ENCODE measurements around the gene TRUB1.

TRUB1 gene

DNA sequence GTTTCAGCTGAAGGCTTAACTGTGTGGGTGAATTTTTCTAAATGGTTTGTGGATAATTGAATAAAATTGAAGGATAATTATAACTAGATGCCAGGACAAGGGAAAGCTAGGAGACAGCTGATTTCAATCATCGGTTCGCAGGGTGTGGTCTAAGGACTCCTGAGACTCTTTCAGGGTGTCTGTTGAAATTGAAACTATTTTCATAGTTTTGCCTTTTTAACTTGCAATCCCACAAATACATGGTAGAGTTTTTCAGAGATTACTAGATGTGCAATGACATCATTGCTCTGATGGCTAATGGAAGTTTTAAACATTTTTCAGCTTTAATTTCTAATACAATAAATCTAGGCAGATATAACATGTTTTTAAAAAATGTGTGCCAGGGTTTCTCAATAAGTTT, 18.5 kb downstream of the TRUB1 start:
- Histone ChIP-seq H3K9ac (ENCODE audit: low read depth, low read length) (no peak overlapping the region), H3K9me3 (ENCODE audit: control insufficient read depth, insufficient read depth, low read length) (no peaks in the 10 kb centered on the region), H3K27me3 (ENCODE audit: control insufficient read depth, insufficient read depth, low read length) (no peaks in the 10 kb centered on the region), H3K36me3 (ENCODE audit: control insufficient read depth, insufficient read depth, low read length) (no peaks in the 10 kb centered on the region), H3K4me3 (ENCODE audit: low read depth, low read length) (no peak overlapping the region), H3K4me1 (ENCODE audit: control insufficient read depth, insufficient read depth, low read length) (no peaks in the 10 kb centered on the region)

DNA sequence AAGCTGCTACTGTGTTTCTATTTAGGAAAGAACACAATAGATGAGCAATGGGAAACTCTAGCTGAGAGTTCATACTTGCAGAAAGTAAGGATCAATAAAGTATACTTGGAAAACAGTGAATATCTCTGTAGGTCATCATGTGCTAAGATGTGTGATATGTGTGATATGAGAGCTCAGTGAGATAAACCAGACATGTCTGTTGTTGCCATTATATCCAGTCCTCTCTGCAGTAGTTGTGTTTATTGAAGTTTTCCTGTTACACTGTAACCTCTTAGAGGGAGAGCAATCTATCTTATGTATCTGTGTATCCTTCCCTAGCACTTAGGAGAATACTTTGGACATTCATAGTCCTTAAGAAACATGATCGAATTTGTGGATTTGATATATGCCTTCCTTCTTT, 19.1 kb downstream of the TRUB1 start:
- Histone ChIP-seq H3K9me3 (ENCODE audit: control insufficient read depth, insufficient read depth, low read length) (no peaks in the 10 kb centered on the region), H3K27me3 (ENCODE audit: control insufficient read depth, insufficient read depth, low read length) (no peaks in the 10 kb centered on the region), H3K9ac (ENCODE audit: low read depth, low read length) (no peak overlapping the region), H3K4me3 (ENCODE audit: low read depth, low read length) (no peak overlapping the region), H3K4me1 (ENCODE audit: control insufficient read depth, insufficient read depth, low read length) (no peaks in the 10 kb centered on the region), H3K36me3 (ENCODE audit: control insufficient read depth, insufficient read depth, low read length) (no peaks in the 10 kb centered on the region)

DNA sequence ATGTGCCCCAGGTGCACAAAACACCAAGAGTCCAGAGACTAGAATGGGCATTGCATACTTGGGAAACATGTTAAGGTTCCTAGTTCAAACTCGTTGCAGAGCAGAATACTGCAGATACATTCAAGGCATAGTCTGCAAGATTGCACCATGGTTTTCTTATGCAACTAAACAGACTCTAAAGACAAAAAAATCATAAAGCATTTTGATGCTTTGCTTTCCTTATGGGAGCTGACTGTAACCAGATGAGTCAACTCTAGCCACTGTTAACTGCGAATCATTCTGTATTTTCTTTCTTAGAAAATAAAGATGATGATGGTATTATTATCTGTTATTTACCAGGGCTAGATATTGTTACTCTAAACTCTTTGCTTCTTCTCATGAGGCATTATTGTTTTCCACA, 19.7 kb downstream of the TRUB1 start:
- Histone ChIP-seq H3K4me3 (ENCODE audit: low read depth, low read length) (no peak overlapping the region), H3K36me3 (ENCODE audit: control insufficient read depth, insufficient read depth, low read length) (no peaks in the 10 kb centered on the region), H3K4me1 (ENCODE audit: control insufficient read depth, insufficient read depth, low read length) (no peaks in the 10 kb centered on the region), H3K9me3 (ENCODE audit: control insufficient read depth, insufficient read depth, low read length) (no peaks in the 10 kb centered on the region), H3K9ac (ENCODE audit: low read depth, low read length) (no peak overlapping the region), H3K27me3 (ENCODE audit: control insufficient read depth, insufficient read depth, low read length) (no peaks in the 10 kb centered on the region)

DNA sequence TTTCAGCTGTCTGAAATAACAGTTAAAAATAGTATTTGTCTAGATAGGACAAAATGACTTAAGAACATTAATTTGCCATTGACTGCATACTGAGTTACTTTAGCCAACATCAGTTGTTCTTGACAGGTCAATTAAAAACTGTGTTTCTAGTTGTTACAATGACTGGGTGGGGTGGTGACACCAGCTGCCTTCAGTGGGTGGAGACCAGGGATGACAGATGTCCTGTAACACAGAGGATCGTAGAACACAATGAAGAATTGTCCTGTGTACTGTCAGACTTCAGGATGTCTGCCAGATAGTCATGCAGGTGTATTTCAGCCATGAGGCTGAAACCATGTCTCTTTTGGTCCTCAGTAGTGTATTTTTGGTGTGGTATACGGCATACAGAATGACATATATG, 24.4 kb downstream of the TRUB1 start:
- Histone ChIP-seq H3K4me3 (ENCODE audit: low read depth, low read length) (no peak overlapping the region), H3K4me1 (ENCODE audit: control insufficient read depth, insufficient read depth, low read length) (no peaks in the 10 kb centered on the region), H3K27me3 (ENCODE audit: control insufficient read depth, insufficient read depth, low read length) (no peaks in the 10 kb centered on the region), H3K9me3 (ENCODE audit: control insufficient read depth, insufficient read depth, low read length) (no peaks in the 10 kb centered on the region), H3K36me3 (ENCODE audit: control insufficient read depth, insufficient read depth, low read length) (no peaks in the 10 kb centered on the region), H3K9ac (ENCODE audit: low read depth, low read length) (no peak overlapping the region)

DNA sequence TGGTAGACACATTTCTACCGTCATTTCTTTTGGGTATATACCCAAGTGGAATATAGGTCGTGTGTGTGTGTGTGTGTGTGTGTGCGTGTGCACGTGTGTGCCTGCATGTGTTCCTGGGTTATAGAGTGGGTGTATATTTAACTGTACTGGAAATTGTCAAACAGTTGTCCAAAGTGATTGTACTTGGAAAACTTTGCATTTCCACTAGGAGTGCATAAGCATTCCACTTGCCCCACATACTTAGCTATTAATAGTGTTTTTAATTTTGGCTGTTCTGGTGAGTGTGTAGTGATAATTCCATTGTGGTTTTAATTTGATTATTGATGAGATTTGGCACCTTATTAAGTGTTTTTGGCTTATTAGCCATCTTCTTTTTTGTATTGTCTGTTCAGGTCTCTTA, 25.9 kb downstream of the TRUB1 start:
- no peak overlapping the region for H3K9ac ChIP-seq (ENCODE audit: low read depth, low read length)
- no peaks in the 10 kb centered on the region for H3K36me3 ChIP-seq (ENCODE audit: control insufficient read depth, insufficient read depth, low read length)
- no peaks in the 10 kb centered on the region for H3K4me1 ChIP-seq (ENCODE audit: control insufficient read depth, insufficient read depth, low read length)
- H3K27me3 ChIP-seq (ENCODE audit: control insufficient read depth, insufficient read depth, low read length): no peaks in the 10 kb centered on the region
- no peaks in the 10 kb centered on the region for H3K9me3 ChIP-seq (ENCODE audit: control insufficient read depth, insufficient read depth, low read length)
- H3K4me3 ChIP-seq (ENCODE audit: low read depth, low read length): no peak overlapping the region

DNA sequence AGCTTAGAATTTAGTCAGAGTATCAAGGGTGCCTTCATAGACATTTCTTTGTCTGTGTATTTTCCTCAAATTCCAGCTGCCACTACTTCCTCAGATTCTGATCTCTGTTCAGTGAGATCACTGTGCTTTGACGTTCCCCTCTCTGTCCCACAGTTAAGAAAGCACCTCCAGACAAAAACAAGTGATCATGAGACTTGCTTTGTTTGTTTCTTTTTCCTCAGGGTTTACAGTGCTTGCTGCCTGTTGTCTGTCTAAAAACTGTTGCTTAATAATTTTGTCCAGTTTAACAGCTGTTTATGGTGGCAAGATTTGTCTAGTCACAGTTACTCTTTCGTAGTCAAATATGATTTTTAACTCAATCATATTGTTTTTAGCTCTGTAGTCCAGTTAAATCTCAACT, 29.1 kb downstream of the TRUB1 start:
- H3K27me3 ChIP-seq (ENCODE audit: control insufficient read depth, insufficient read depth, low read length): no peaks in the 10 kb centered on the region
- no peak overlapping the region for H3K4me3 ChIP-seq (ENCODE audit: low read depth, low read length)
- no peak overlapping the region for H3K9ac ChIP-seq (ENCODE audit: low read depth, low read length)
- H3K9me3 ChIP-seq (ENCODE audit: control insufficient read depth, insufficient read depth, low read length): no peaks in the 10 kb centered on the region
- no peaks in the 10 kb centered on the region for H3K36me3 ChIP-seq (ENCODE audit: control insufficient read depth, insufficient read depth, low read length)
- no peaks in the 10 kb centered on the region for H3K4me1 ChIP-seq (ENCODE audit: control insufficient read depth, insufficient read depth, low read length)

DNA sequence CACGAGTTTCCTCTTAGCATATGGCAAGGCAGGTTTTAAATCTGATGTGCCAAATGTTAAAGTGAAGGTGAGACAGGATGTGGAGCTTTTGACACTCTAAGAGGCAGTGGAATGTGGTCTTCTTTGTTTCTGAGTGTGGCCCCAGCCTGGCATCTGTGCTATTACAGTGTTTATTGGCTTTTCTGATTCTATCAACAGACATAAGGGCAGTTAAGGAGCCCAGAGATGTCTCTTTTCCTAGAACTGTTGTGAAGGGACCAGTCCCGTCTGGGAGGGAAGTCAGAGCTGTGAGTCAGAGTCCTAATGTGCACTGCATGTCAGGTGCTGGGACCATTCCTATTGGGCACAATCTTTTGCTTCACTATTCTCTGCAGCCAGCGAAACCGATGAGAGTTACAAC, 32.5 kb downstream of the TRUB1 start:
- Histone ChIP-seq H3K4me3 (ENCODE audit: low read depth, low read length) (no peak overlapping the region), H3K9ac (ENCODE audit: low read depth, low read length) (no peak overlapping the region), H3K36me3 (ENCODE audit: control insufficient read depth, insufficient read depth, low read length) (no peaks in the 10 kb centered on the region), H3K27me3 (ENCODE audit: control insufficient read depth, insufficient read depth, low read length) (no peaks in the 10 kb centered on the region), H3K4me1 (ENCODE audit: control insufficient read depth, insufficient read depth, low read length) (no peaks in the 10 kb centered on the region), H3K9me3 (ENCODE audit: control insufficient read depth, insufficient read depth, low read length) (no peaks in the 10 kb centered on the region)

DNA sequence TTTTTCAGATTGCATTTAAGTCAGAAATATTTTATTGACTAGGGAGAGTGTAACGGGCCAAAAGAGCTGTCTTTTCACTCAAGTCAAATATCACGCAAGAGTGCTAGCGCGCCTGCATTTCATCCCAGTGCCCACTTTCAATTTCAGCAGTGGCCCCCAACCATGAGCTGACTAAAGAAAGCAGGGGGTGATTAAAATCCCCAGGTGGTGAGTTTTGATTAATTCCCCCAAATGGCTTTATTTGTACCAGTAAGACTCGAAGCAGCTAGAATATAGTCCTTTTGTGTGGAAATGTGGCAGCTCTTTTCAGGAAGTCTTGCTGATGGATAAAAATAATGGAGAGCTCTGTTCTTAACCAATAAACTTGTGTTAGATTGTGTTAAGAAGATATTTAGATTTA, 35.3 kb downstream of the TRUB1 start:
- Histone ChIP-seq H3K36me3 (ENCODE audit: control insufficient read depth, insufficient read depth, low read length) (no peaks in the 10 kb centered on the region), H3K4me3 (ENCODE audit: low read depth, low read length) (no peak overlapping the region), H3K9me3 (ENCODE audit: control insufficient read depth, insufficient read depth, low read length) (no peaks in the 10 kb centered on the region), H3K9ac (ENCODE audit: low read depth, low read length) (no peak overlapping the region), H3K4me1 (ENCODE audit: control insufficient read depth, insufficient read depth, low read length) (no peaks in the 10 kb centered on the region), H3K27me3 (ENCODE audit: control insufficient read depth, insufficient read depth, low read length) (no peaks in the 10 kb centered on the region)

DNA sequence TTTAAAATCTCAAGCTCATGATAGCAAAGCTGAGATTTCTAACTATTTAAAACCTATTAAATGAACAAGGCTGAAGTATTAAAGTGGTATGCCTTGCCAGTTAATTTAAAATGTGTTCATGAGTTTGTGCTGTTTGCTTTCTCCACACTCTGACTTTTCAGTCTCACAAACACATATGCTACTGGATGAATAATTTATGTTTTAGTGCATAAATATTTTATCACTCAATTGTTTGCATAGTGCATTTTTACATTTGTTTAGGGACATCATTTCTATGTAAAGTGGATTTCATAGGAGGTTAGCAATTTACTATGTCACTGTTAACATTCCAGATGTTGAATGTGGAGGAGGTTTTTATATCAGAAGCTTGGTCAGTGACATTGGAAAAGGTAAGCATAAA, 36.0 kb downstream of the TRUB1 start:
- Histone ChIP-seq H3K4me3 (ENCODE audit: low read depth, low read length) (no peak overlapping the region), H3K9ac (ENCODE audit: low read depth, low read length) (no peak overlapping the region), H3K9me3 (ENCODE audit: control insufficient read depth, insufficient read depth, low read length) (no peaks in the 10 kb centered on the region), H3K4me1 (ENCODE audit: control insufficient read depth, insufficient read depth, low read length) (no peaks in the 10 kb centered on the region), H3K36me3 (ENCODE audit: control insufficient read depth, insufficient read depth, low read length) (no peaks in the 10 kb centered on the region), H3K27me3 (ENCODE audit: control insufficient read depth, insufficient read depth, low read length) (no peaks in the 10 kb centered on the region)

DNA sequence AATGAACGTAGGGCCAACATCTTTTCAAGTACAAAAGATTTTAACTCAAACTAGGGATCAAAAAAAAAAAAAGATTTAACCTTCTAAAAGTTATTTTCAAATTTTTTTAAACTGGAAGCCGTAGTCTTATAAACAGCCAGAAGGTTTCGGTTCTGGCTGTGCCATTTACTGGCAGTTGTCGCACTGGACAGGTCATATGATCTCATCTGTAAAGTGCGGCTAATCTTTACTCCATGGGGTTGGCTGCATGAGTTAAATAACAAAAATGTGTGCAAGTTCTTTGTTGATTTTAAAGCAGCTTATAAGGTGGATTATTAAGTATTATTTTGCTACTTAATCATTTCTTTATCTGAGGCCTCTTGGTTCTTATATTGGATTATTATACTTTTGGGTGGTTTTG, 36.6 kb downstream of the TRUB1 start:
- Histone ChIP-seq H3K4me1 (ENCODE audit: control insufficient read depth, insufficient read depth, low read length) (no peaks in the 10 kb centered on the region), H3K36me3 (ENCODE audit: control insufficient read depth, insufficient read depth, low read length) (no peaks in the 10 kb centered on the region), H3K4me3 (ENCODE audit: low read depth, low read length) (no peak overlapping the region), H3K9me3 (ENCODE audit: control insufficient read depth, insufficient read depth, low read length) (no peaks in the 10 kb centered on the region), H3K9ac (ENCODE audit: low read depth, low read length) (no peak overlapping the region), H3K27me3 (ENCODE audit: control insufficient read depth, insufficient read depth, low read length) (no peaks in the 10 kb centered on the region)

DNA sequence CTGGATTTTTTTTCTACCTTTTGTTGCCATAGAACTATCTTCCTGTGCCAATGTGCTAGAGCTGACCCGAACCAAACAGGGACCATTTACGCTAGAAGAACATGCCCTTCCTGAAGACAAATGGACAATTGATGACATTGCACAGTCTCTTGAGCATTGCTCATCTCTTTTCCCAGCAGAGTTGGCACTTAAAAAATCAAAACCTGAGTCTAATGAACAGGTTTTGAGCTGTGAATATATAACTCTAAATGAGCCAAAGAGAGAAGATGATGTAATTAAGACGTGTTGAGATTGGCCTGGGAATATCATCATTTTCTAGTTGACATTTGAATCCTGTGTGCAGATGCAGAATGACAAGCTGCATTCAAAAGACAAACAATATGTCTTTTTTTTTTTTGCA, 37.1 kb downstream of the TRUB1 start:
- Histone ChIP-seq H3K4me1 (ENCODE audit: control insufficient read depth, insufficient read depth, low read length) (no peaks in the 10 kb centered on the region), H3K36me3 (ENCODE audit: control insufficient read depth, insufficient read depth, low read length) (no peaks in the 10 kb centered on the region), H3K27me3 (ENCODE audit: control insufficient read depth, insufficient read depth, low read length) (no peaks in the 10 kb centered on the region), H3K9ac (ENCODE audit: low read depth, low read length) (no peak overlapping the region), H3K4me3 (ENCODE audit: low read depth, low read length) (no peak overlapping the region), H3K9me3 (ENCODE audit: control insufficient read depth, insufficient read depth, low read length) (no peaks in the 10 kb centered on the region)

DNA sequence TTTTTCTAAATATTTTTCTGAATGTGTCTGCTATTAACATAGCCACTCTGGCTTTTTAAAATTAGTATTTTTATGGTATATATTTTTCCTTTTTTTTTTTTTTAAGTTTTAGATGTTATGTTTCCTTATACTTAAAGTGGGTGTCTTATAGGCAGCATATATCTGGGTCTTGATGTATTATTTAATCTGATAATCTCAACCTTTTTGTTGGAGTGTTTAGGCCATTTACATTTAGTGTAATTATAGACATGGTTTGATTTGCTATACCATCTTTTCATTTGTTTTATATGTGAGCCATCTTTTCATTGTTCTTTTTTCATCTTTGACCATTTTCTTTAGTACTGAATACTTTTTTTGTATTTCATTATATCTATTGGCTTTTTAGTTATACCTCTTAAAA, 45.0 kb downstream of the TRUB1 start:
- H3K36me3 ChIP-seq (ENCODE audit: control insufficient read depth, insufficient read depth, low read length): no peaks in the 10 kb centered on the region
- no peak overlapping the region for H3K4me3 ChIP-seq (ENCODE audit: low read depth, low read length)
- no peaks in the 10 kb centered on the region for H3K4me1 ChIP-seq (ENCODE audit: control insufficient read depth, insufficient read depth, low read length)
- no peak overlapping the region for H3K9ac ChIP-seq (ENCODE audit: low read depth, low read length)
- no peaks in the 10 kb centered on the region for H3K9me3 ChIP-seq (ENCODE audit: control insufficient read depth, insufficient read depth, low read length)
- no peaks in the 10 kb centered on the region for H3K27me3 ChIP-seq (ENCODE audit: control insufficient read depth, insufficient read depth, low read length)

DNA sequence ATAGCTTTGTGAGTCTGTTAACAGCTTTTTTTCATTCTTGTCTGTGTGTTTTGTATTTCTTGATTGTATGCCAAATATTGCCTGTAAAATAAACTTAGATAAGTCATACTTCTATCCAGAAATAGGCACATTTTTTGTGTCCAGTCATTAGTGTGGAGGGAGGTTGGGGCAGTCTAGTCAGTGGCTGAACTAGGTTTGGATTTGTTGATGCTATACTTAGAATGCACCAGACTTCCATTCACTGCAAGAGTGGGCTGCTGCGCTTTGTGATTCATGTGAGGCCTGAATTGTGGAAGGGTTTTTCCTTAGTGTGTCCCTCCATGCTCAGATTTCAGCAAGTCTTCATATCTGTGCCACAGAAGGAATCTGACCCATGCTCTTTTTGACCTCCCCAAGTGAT, 50.0 kb downstream of the TRUB1 start:
- Histone ChIP-seq H3K4me1 (ENCODE audit: control insufficient read depth, insufficient read depth, low read length) (no peaks in the 10 kb centered on the region), H3K9me3 (ENCODE audit: control insufficient read depth, insufficient read depth, low read length) (no peaks in the 10 kb centered on the region), H3K36me3 (ENCODE audit: control insufficient read depth, insufficient read depth, low read length) (no peaks in the 10 kb centered on the region), H3K27me3 (ENCODE audit: control insufficient read depth, insufficient read depth, low read length) (no peaks in the 10 kb centered on the region), H3K9ac (ENCODE audit: low read depth, low read length) (no peak overlapping the region), H3K4me3 (ENCODE audit: low read depth, low read length) (no peak overlapping the region)

Data from iPS-15b (cell line).